GM19455 (cell line): ENCODE results near the gene GBA3.

Experiments
- ATAC-seq: cut with Tn5 transposase; IDR thresholded peaks from one replicate; pipeline ENCODE4 v1.9.1; 2021; ENCODE audit not compliant: unreplicated experiment

The GBA3 gene

GRCh38 chr4:22692736-22693135 is at the start of gene GBA3:
Gene GBA3, plus strand, starts transcription at chr4:22692937.
- ATAC-seq: no peak

GRCh38 chr4:22643952-22644351 is 48.8 kb upstream of the GBA3 start:
- no peak for ATAC-seq

- ATAC-seq: no peak
Observed at GRCh38 chr4:22645481-22646182, 47.1 kb upstream of the GBA3 start.

GRCh38 chr4:22648996-22649395 is 43.7 kb upstream of the GBA3 start:
- no peak for ATAC-seq

- ATAC-seq: no peak
Observed at GRCh38 chr4:22650771-22651170, 42.0 kb upstream of the GBA3 start.

GRCh38 chr4:22653752-22654151 is 39.0 kb upstream of the GBA3 start:
- no peak for ATAC-seq

GRCh38 chr4:22661443-22661842 is 31.3 kb upstream of the GBA3 start:
- ATAC-seq: no peak

- no peak for ATAC-seq
Observed at GRCh38 chr4:22667332-22667940, 25.3 kb upstream of the GBA3 start.

- ATAC-seq: no peak
Observed at GRCh38 chr4:22668301-22668700, 24.4 kb upstream of the GBA3 start.

- ATAC-seq: no peak
Observed at GRCh38 chr4:22668702-22669101, 24.0 kb upstream of the GBA3 start.

GRCh38 chr4:22670956-22671355 is 21.8 kb upstream of the GBA3 start:
- ATAC-seq: no peak

- ATAC-seq: no peak
Observed at GRCh38 chr4:22672519-22672918, 20.2 kb upstream of the GBA3 start.

GRCh38 chr4:22672944-22673343 is 19.8 kb upstream of the GBA3 start:
- ATAC-seq: no peak

- ATAC-seq: no peak
Observed at GRCh38 chr4:22674700-22675099, 18.0 kb upstream of the GBA3 start.

- ATAC-seq: no peak
Observed at GRCh38 chr4:22676063-22676462, 16.7 kb upstream of the GBA3 start.

- ATAC-seq: no peak
Observed at GRCh38 chr4:22677780-22678179, 15.0 kb upstream of the GBA3 start.

GRCh38 chr4:22678940-22679854 is 13.5 kb upstream of the GBA3 start:
- no peak for ATAC-seq

- ATAC-seq: no peak
Observed at GRCh38 chr4:22680065-22680642, 12.6 kb upstream of the GBA3 start.

GRCh38 chr4:22683726-22684125 is 9.0 kb upstream of the GBA3 start:
- ATAC-seq: no peak

- no peak for ATAC-seq
Observed at GRCh38 chr4:22686141-22686540, 6.6 kb upstream of the GBA3 start.

- ATAC-seq: no peak
Observed at GRCh38 chr4:22688236-22688635, 4.5 kb upstream of the GBA3 start.
